ENCODE results near the gene AUTS2. TPM values are rescaled to one million over a fixed set of nuclear protein-coding genes. Genes with fewer than 3 reads are reported as not detected.

The AUTS2 gene
- total RNA-seq, 1 experiment from 2014 or later: 256 TPM

DNA sequence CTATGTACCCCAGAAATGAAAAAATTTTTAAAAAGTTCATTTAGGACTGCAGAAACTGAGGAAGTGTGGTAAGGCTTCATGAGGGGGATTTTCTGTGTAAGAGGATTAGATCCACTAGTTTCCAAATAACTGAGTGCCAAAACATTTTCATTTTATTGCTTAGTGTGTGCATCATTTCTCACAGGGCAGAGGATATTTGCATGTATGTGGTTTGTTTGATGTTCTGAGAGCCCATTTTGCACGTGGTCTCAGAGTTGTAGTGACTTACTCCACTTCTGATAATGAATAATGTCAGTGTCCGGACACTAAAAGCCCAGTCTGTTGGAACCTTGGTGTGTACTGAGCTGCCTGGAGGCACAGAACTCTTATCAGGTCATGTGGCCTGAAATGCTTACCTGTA, 299.9 kb downstream of the AUTS2 start:
- H3K4ac ChIP-seq (ENCODE audit: low read depth, low read length): no peak overlapping the region

More for the DNA sequence above, 299.9 kb downstream of the AUTS2 start:
- no peak for TF ChIP-seq CTCF (conservative IDR thresholded peaks at IDR 0.05)
- no peak overlapping the region for H4K5ac ChIP-seq (ENCODE audit: insufficient read length, low read depth, low read length)
- no peaks in the 10 kb centered on the region for H3K79me1 ChIP-seq (ENCODE audit: insufficient read depth, low read depth, low read length, poor library complexity, severe bottlenecking)
- H4K20me1 ChIP-seq (ENCODE audit: control insufficient read depth, insufficient read depth, insufficient read length): no peaks in the 10 kb centered on the region
- no peak overlapping the region for H3K9ac ChIP-seq (ENCODE audit: extremely low read depth, insufficient read length, low read length)
- H3K4me3 Mint-ChIP-seq: no peak overlapping the region
- H2BK15ac ChIP-seq (ENCODE audit: low read depth, low read length): no peak overlapping the region
- no peaks in the 10 kb centered on the region; a peak in 1 of 5 replicates for H3K9me3 Mint-ChIP-seq
- H3K23ac ChIP-seq (ENCODE audit: insufficient read length, low read depth, low read length): no peak overlapping the region
- no peak overlapping the region for H2BK12ac ChIP-seq (ENCODE audit: insufficient read length, low read depth, low read length)
- H3K27ac Mint-ChIP-seq: no peak overlapping the region
- no peak overlapping the region for H3K56ac ChIP-seq (ENCODE audit: insufficient read length, low read depth, low read length)
- H3K79me2 ChIP-seq (ENCODE audit: insufficient read depth, low read length): no peaks in the 10 kb centered on the region
- H3T11ph ChIP-seq (ENCODE audit: low read length): no peak overlapping the region
- peaks cover 6% of the 10 kb centered on the region; the same call in 1 of the 2 replicates for H3K4me1 ChIP-seq (ENCODE audit: insufficient read depth, low read length)
- no peak overlapping the region for H2AFZ ChIP-seq (ENCODE audit: low read length)
- H3K4me1 Mint-ChIP-seq: peaks cover 14 to 15% of the 10 kb centered on the region in 2 experiments
- no peak overlapping the region for H3K14ac ChIP-seq (ENCODE audit: insufficient read depth, low read length)
- no peak overlapping the region for H2AK5ac ChIP-seq (ENCODE audit: insufficient read length, low read length)
- H3K4me2 ChIP-seq (ENCODE audit: insufficient read depth, insufficient read length, low read length): no peak overlapping the region
- no peak overlapping the region for H3K27ac ChIP-seq (ENCODE audit: insufficient read length, low read depth, low read length)
- H4K91ac ChIP-seq (ENCODE audit: insufficient read length, low read depth, low read length): no peak overlapping the region
- no CpG with 5 or more reads among the region's 2 CpGs for WGBS (ENCODE audit: extremely low coverage, insufficient read length, low lambda C conversion rate)
- peaks cover 2% of the 10 kb centered on the region; the same call in 1 of the 2 replicates for H3K27me3 Mint-ChIP-seq (ENCODE audit: low read depth)
- H2BK5ac ChIP-seq (ENCODE audit: insufficient read length, low read length): no peak overlapping the region
- H3K23me2 ChIP-seq (ENCODE audit: insufficient read length, low read depth, low read length, poor library complexity, severe bottlenecking): no peaks in the 10 kb centered on the region
- no peak for DNase-seq
- H2BK20ac ChIP-seq (ENCODE audit: low read depth, low read length, poor library complexity, severe bottlenecking): no peak overlapping the region
- H3K36me3 Mint-ChIP-seq (ENCODE audit: insufficient read depth in 1 of 3, low read depth in 3 of 3): no peaks in the 10 kb centered on the region
- H3K27me3 ChIP-seq (ENCODE audit: insufficient read depth, low read length): 0 out of 2 replicates have a peak, but pooled peaks cover 4% of the 10 kb centered on the region
- no peak overlapping the region for H3K18ac ChIP-seq (ENCODE audit: insufficient read length, low read depth, low read length)
- no peak overlapping the region for H2BK120ac ChIP-seq (ENCODE audit: low read depth, low read length, poor library complexity, severe bottlenecking)
- H3K9me3 ChIP-seq (ENCODE audit: control insufficient read depth, low read depth, low read length): no peaks in the 10 kb centered on the region
- H4K8ac ChIP-seq (replicated peaks; ENCODE audit: insufficient read length, low read depth, low read length): no peak overlapping the region

All from H9 (cell line).